ENCODE measurements around the gene MAP2K6. TPM values are rescaled to one million over a fixed set of nuclear protein-coding genes. Genes with fewer than 3 reads are reported as not detected.

MAP2K6 gene
- total RNA-seq, 1 donor from 2014 or later: 10.7 TPM

- intact Hi-C loops (cut with micrococcal nuclease): no loop called here
Measured at GRCh38 chr17:69425978-69426377, 11.5 kb downstream of the MAP2K6 start.

DNA sequence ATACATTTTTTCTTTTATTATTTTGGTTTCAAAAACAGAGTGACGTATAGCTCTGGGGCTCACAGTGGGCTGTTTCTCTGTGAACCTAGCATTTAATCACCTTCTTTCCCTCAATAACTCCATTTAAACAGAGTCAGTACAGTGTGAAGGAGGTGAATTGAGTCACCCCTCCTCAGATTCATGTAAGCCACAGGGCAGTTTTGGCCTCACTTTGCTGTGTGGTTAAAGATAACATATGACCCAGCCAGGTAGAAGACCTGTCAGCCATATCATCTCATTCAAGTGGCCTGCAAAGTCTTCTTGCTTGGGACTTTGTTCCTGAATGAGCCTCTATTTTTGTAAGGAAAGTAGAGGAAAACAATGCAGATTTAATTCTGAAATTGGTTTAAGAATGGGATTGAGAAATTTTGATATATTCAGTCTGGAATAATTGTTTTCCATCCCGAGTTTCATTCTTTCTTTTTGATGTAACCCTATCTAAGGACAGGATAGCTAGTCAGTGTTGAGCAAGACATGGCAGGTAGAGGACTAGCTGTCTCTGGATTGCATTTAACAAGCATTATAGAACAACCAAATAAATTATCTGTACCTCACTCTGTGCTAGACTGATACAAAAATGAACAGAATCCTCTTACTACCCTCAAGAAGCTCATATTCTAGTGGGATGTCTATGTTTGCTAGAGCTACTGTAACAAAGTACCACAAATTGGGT lies 13.1 kb downstream of the MAP2K6 start:
- intact Hi-C loops (cut with micrococcal nuclease): no loop called here

- intact Hi-C loops (cut with micrococcal nuclease): no loop called here
Measured at GRCh38 chr17:69428252-69428980, 13.9 kb downstream of the MAP2K6 start.

DNA sequence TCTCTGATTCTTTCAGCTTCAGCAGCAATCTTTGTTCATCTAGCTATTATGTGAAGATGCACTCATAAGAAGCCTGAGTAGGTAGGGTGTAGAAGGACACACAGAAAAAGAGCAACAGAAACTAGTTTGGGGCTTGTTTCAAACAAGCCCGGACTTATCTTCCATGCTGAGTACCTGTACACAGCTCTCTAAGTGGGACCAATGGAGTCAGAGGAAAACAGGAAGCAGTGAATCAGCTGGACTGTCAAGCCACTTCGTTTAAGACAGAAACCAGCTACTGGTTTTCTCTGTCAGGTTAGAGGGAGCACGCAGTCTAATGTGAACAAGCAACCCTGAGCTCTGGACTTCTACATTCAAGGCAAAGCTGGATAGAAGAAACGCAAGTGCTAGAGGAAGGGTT lies 16.0 kb downstream of the MAP2K6 start:
- intact Hi-C loops (cut with micrococcal nuclease): no loop called here

DNA sequence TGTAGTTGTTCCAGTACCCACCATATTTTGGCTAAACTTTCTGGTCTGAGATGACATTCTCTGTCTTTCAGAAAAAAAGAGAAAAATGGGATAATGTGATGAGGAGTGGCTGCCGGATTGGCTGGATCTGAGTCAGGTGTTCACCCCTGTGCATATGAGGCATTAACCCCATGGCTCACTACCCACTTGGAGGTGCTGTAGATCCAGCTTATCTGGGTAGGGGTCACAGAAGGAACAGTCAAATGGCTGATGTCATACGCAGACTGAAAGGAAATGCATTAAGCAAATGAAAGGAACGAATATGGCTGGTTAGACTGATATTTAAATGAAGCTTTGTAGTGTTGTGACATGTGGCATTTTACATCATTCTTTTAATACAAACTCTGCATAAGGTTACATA lies 17.3 kb downstream of the MAP2K6 start:
- intact Hi-C loops (cut with micrococcal nuclease): no loop called here

DNA sequence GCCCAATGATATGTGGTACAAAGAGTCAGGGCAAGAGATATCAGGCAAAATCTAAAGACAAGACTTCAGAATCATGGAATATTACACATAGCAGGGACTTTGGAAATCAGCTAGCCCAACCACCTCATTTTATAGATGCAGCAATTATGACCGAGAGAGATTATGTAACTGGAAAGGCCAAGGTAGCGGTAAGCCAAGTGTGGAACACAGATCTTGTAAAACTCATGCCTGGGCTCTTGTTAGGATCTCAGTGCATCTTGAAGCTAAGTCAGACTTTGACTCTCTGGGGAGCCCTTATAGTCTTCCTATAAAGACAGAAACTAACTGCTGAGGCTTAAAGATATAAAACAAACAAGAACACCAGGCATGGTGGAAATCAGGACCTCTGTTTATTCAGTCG lies 18.6 kb downstream of the MAP2K6 start:
- intact Hi-C loops (cut with micrococcal nuclease): no loop called here

GRCh38 chr17:69434164-69434579 lies 19.7 kb downstream of the MAP2K6 start:
- intact Hi-C loops (cut with micrococcal nuclease): no loop called here

GRCh38 chr17:69435971-69436696 lies 21.6 kb downstream of the MAP2K6 start:
- intact Hi-C loops (cut with micrococcal nuclease): no loop called here

- intact Hi-C loops (cut with micrococcal nuclease): no loop called here
Measured at GRCh38 chr17:69437475-69437874, 23.0 kb downstream of the MAP2K6 start.

GRCh38 chr17:69438776-69439175 lies 24.3 kb downstream of the MAP2K6 start:
- intact Hi-C loops (cut with micrococcal nuclease): no loop called here

DNA sequence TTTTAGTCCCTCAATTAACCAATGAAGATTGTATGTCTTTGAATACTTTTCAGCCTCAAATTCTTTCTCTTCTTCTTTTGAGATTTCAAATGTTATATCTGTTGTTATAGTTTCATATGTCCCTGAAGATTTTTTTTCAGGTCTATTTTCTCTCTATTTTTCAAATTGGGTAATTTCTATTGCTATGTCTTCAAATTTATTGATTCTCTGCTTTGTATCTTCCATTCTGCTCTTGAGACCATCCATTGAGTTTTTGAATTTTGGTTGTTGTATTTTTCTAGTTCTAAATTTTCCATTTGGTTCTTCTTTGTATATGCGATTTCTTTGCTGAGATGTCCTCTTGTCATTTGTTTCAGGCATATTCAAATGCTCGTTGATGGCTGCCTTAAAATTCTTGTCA lies 26.7 kb downstream of the MAP2K6 start:
- intact Hi-C loops (cut with micrococcal nuclease): no loop called here

DNA sequence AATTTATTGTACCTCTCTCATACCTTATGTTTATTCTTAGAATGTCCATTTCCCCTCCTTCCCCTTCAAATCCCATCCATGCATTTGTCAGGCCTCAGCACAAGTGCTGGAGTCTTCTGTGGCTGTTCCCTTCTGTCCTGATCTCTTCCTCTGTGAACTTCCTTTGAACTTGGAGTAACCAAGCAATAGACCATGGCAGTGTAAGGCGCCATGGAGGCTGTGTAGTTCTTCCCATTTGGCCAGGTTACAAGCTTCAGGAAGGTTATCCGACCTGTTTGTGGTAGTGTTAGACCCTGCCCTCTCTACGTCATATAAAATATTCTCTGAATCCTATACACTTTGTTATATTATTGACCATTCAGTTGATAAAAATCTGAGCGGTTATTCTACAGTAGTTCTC lies 28.6 kb downstream of the MAP2K6 start:
- intact Hi-C loops (cut with micrococcal nuclease): no loop called here

- intact Hi-C loops (cut with micrococcal nuclease): no loop called here
Measured at GRCh38 chr17:69444023-69444422, 29.5 kb downstream of the MAP2K6 start.

DNA sequence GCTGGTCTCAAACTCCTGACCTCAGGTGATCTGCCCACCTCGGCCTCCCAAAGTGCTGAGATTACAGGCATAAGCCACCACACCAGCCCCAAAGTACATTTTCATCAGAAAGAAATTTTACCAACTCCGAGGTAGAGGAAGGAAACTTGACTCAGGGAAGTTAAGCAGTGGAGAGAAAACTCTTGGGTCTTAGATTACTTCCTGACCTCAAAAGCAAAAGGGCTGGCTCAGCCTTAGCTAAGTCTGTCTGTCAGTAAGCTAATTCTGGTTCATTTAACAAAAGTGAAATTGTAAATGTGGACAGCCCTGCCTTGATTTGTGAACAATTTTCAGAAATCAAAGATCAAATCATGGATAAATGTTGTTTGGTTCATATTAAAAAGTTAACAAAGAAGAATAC lies 30.6 kb downstream of the MAP2K6 start:
- intact Hi-C loops (cut with micrococcal nuclease): no loop called here

DNA sequence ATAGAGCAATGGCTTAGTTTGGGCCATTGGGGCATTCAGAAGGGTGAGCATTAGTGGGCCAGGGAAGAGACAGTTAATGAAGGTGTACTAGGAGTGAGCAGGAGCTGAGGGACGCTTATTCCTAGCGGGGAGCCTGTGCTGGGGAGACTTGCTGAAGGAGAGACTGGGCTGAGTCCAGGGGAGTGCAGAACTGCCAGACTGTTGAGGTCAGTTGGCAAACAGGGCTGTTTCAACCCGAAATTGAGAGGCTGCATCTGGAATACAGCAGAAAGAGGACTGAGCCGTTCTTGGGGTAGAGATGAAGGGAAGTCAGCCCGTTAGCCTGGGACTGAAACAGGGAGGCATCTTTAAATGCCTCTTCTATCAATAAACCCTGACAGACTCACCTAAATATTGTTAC lies 33.2 kb downstream of the MAP2K6 start:
- intact Hi-C loops (cut with micrococcal nuclease): no loop called here

- intact Hi-C loops (cut with micrococcal nuclease): no loop called here
Measured at GRCh38 chr17:69448431-69449102, 34.1 kb downstream of the MAP2K6 start.

- intact Hi-C loops (cut with micrococcal nuclease): no loop called here
Measured at GRCh38 chr17:69450131-69450530, 35.6 kb downstream of the MAP2K6 start.

- intact Hi-C loops (cut with micrococcal nuclease): no loop called here
Measured at GRCh38 chr17:69450918-69451317, 36.4 kb downstream of the MAP2K6 start.

DNA sequence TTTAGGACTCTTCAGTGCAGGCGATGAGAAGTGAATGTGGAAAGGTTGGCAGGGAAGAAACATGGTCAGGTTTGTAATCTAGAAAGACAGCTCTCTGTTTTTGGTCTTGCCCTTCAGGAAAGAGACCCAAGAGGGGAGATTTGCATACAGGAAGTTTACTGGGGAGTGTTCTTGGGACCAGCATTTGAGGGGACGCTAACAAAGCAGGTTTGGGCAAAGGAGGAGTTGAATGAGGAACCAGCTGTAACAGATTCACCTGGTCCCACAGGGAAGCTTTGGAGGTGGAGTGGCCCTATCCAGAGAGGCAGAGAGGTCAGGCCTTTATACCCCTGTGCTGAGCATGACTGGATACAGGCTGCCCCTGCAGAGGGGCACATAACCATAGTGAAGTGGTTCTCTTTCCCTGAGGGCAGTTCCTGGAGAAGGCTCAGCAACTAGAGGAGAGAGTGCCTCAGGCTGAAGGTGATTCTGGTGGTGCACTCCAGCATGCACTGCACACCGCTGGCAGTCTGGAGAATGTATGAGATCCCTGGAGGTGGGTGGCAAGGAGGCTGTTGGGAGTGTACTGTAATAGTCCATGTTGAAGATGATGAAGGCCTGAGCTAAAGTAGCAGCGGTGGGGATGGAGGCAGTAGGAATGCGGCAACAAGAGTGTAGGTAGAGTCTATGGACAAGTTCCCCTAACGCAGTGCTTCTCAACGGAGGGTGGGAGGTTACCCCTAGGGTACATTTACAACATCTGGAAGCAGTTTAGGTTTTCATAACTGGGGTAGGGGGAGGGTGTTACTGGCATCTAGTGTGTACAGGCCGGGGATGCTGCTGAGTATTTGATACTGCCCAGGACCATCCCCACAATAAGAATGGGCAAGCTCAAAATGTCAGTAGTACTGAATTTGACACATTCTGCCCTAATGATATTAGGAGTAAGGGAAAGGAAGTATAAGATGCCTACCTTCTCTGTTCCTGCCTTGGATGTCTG lies 37.2 kb downstream of the MAP2K6 start:
- intact Hi-C loops (cut with micrococcal nuclease): no loop called here

GRCh38 chr17:69452664-69453260 lies 38.3 kb downstream of the MAP2K6 start:
- intact Hi-C loops (cut with micrococcal nuclease): no loop called here
